Lung (tissue), 12 donors: ENCODE measurements around the gene BPIFA3. TPM values are rescaled to one million over a fixed set of nuclear protein-coding genes. Genes with fewer than 3 reads are reported as not detected.

Experiments used
- ATAC-seq: fragments of 200-7000 bp; cut with Tn5 transposase; one replicate; pipeline ENCODE4 v1.9.1; 2020; ENCODE audit warnings: moderate number of reproducible peaks; ENCODE audit not compliant: insufficient read depth, low FRiP score
- DNase-seq, 3 donors: peaks; one replicate each; pipeline ENCODE4 v3.0.0-alpha.2; 2013 to 2017
- H3K27ac ChIP-seq, 2 donors: one replicate each; pipeline ENCODE4 v1.5.1; 2013; ENCODE audit warnings: mild to moderate bottlenecking in 2 of 2, moderate library complexity in 2 of 2, control low read depth in 1 of 2, inconsistent platforms in 1 of 2, low read depth in 1 of 2, low read length in 1 of 2
- H3K27me3 ChIP-seq, 3 donors: one replicate each; pipeline ENCODE4 v1.5.1; 2013; ENCODE audit warnings: low read length in 2 of 3; ENCODE audit not compliant: control insufficient read depth in 3 of 3, insufficient read depth in 3 of 3
- H3K36me3 ChIP-seq, 4 donors: one replicate each; pipeline ENCODE4 v1.5.1; 2013; ENCODE audit warnings: low read length in 4 of 4, mild to moderate bottlenecking in 1 of 4, moderate library complexity in 1 of 4; ENCODE audit not compliant: control insufficient read depth in 4 of 4, insufficient read depth in 4 of 4
- H3K4me1 ChIP-seq, 5 donors: one replicate each; pipeline ENCODE4 v1.5.1; 2013; ENCODE audit warnings: low read length in 5 of 5, mild to moderate bottlenecking in 2 of 5, moderate library complexity in 1 of 5; ENCODE audit not compliant: control insufficient read depth in 5 of 5, insufficient read depth in 5 of 5
- H3K4me3 ChIP-seq: one replicate; pipeline ENCODE4 v1.5.1; 2013; ENCODE audit warnings: mild to moderate bottlenecking, control low read depth, moderate library complexity
- H3K9ac ChIP-seq, 2 donors: one replicate each; pipeline ENCODE4 v1.5.1; 2013; ENCODE audit warnings: low read length in 2 of 2, control low read depth in 1 of 2; ENCODE audit not compliant: insufficient read depth in 1 of 2
- H3K9me3 ChIP-seq, 4 donors: one replicate each; pipeline ENCODE4 v1.5.1; 2013; ENCODE audit warnings: low read length in 3 of 4, mild to moderate bottlenecking in 1 of 4, moderate library complexity in 1 of 4; ENCODE audit not compliant: control insufficient read depth in 4 of 4, insufficient read depth in 3 of 4
- CTCF ChIP-seq: IDR thresholded peaks from 2 replicates; pipeline ENCODE4 v1.5.1; 2012; ENCODE audit warnings: mild to moderate bottlenecking; ENCODE audit errors: control extremely low read depth, extremely low read depth
- WGBS, 2 donors: extraction: QIAGEN DNeasy Blood & Tissue Kit; methylation state at CpG; one replicate each; pipeline ENCODE4 v1.1.7; 2013; 5-methylcytosine and 5-hydroxymethylcytosine counted together
- polyA plus RNA-seq, 2 donors: library from polyadenylated mRNA; stranded (reverse); fragments of 200-250 nt; gene quantifications; one replicate each; pipeline ENCODE4 v1.2.1, GENCODE V29; 2013
- total RNA-seq, 2 donors: library from RNA; depleted of rRNA in 1 of 2; stranded (reverse); fragments of >200 nt in 1 of 2; gene quantifications; one replicate each; pipeline ENCODE4 v1.2.1, GENCODE V29; 2014 to 2021
- donor health status: control.
- donor health status: control.
- donor health status: Bipolar disorder and iron deficiency.
- donor health status: healthy.
- donor health status: DM: yes; HTN: yes; CAD: no.

BPIFA3 gene
- total and polyA plus RNA-seq, 4 donors = not detected

- no peak for DNase-seq
- Histone ChIP-seq H3K9ac (no peak overlapping the region), H3K36me3 (no peaks in the 10 kb centered on the region), H3K4me1 (peaks cover 0 to 6% (median 0%) of the 10 kb centered on the region in 5 donors), H3K27me3 (peaks cover 0 to 4% (median 0%) of the 10 kb centered on the region in 3 donors), H3K9me3 (peaks cover 0 to 15% (median 2%) of the 10 kb centered on the region in 4 donors), H3K27ac (no peak overlapping the region), H3K4me3 (no peak overlapping the region)
- 63 to 73% methylated on average over 4 of the region's 4 CpGs for WGBS, 2 donors
- no peak for ATAC-seq
- TF ChIP-seq CTCF = no peak
Measured at GRCh38 chr20:33261465-33261864, 44.3 kb downstream of the BPIFA3 start.

GRCh38 chr20:33262658-33263065 is 45.5 kb downstream of the BPIFA3 start:
- Histone ChIP-seq H3K27me3 (peaks cover 0 to 6% (median 0%) of the 10 kb centered on the region in 3 donors), H3K27ac (no peak overlapping the region), H3K4me3 (no peak overlapping the region), H3K4me1 (peaks cover 0 to 6% (median 0%) of the 10 kb centered on the region in 5 donors), H3K36me3 (no peaks in the 10 kb centered on the region), H3K9me3 (peaks cover 0 to 15% (median 2%) of the 10 kb centered on the region in 4 donors), H3K9ac (no peak overlapping the region)
- 22 to 30% methylated on average over 5 of the region's 5 CpGs for WGBS, 2 donors
- TF ChIP-seq CTCF = peak; percentile 1
- ATAC-seq (peak; percentile 82), DNase-seq (peak; percentile 23 to 53 (median 52))

GRCh38 chr20:33263784-33264183 is 46.6 kb downstream of the BPIFA3 start:
- Histone ChIP-seq H3K27me3 (peaks cover 0 to 6% (median 0%) of the 10 kb centered on the region in 3 donors), H3K9me3 (peaks cover 0 to 15% (median 2%) of the 10 kb centered on the region in 4 donors), H3K27ac (no peak overlapping the region), H3K4me1 (peaks cover 0 to 6% (median 0%) of the 10 kb centered on the region in 5 donors), H3K9ac (no peak overlapping the region), H3K36me3 (no peaks in the 10 kb centered on the region), H3K4me3 (no peak overlapping the region)
- no peak for ATAC-seq
- WGBS, 2 donors = 89 to 91% methylated on average over 5 of the region's 5 CpGs
- no peak for DNase-seq
- no peak for TF ChIP-seq CTCF

GRCh38 chr20:33267701-33268100 is 50.5 kb downstream of the BPIFA3 start:
- no peak for DNase-seq
- TF ChIP-seq CTCF = no peak

More at GRCh38 chr20:33267701-33268100, 50.5 kb downstream of the BPIFA3 start:
- Histone ChIP-seq H3K27me3 (peaks cover 0 to 2% (median 2%) of the 10 kb centered on the region in 3 donors), H3K9me3 (peaks cover 0 to 9% (median 0%) of the 10 kb centered on the region in 4 donors), H3K9ac (no peak overlapping the region), H3K27ac (no peak overlapping the region), H3K4me3 (no peak overlapping the region), H3K36me3 (no peaks in the 10 kb centered on the region), H3K4me1 (peaks cover 0 to 3% (median 0%) of the 10 kb centered on the region in 5 donors)
- 38 to 46% methylated on average over 3 of the region's 3 CpGs for WGBS, 2 donors
- no peak for ATAC-seq
